ENCODE measurements around the gene NLRX1. TPM values are rescaled to one million over a fixed set of nuclear protein-coding genes. Genes with fewer than 3 reads are reported as not detected.
A peak's percentile ranks its signal among the peaks of the same experiment; 100 is the strongest.
"Not testable (repeated sequence)": the region's sequence is repeated elsewhere in the genome, so short reads cannot be mapped to it uniquely, and the experiment has no call there.

NLRX1 gene
- total RNA-seq, 4 donors from 2014 or later, result 16.0 to 27.7 (median 20.5) TPM

DNA sequence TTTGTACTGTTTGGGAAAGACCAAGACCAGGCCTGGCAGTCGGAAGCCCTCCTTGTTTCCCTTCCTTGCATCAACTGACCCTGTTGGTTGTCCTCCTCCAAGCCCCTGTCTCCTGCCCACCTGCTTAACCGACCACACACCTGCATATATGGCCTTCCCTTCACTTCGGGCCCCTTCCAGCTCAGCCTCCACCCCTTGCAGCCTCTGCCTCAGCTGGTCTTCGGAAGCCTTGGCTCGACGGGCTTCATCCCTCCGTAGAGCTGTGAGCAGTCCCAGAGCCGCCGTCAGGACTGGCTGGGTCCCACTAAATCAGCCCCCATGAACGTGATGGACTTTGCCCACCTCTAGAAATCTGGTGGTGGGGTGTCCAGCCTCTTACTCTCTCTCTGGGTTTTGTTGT, 25.1 kb downstream of the NLRX1 start:
- H3K36me3 ChIP-seq, result no peaks in the 10 kb centered on the region
- no peaks in the 10 kb centered on the region for H3K9me3 ChIP-seq
- H3K27me3 ChIP-seq, result no peaks in the 10 kb centered on the region
- H3K27ac ChIP-seq, result no peak overlapping the region
- H3K4me1 ChIP-seq, result peaks cover 0 to 4% (median 0%) of the 10 kb centered on the region in 4 donors
- no peak for DNase-seq (ENCODE audit: low spot score in 2 of 2)
- no peak overlapping the region for H3K4me3 ChIP-seq
- 86 to 89% methylated on average over 10 of the region's 10 CpGs for WGBS, 2 donors
- TF ChIP-seq, protein P1, sequence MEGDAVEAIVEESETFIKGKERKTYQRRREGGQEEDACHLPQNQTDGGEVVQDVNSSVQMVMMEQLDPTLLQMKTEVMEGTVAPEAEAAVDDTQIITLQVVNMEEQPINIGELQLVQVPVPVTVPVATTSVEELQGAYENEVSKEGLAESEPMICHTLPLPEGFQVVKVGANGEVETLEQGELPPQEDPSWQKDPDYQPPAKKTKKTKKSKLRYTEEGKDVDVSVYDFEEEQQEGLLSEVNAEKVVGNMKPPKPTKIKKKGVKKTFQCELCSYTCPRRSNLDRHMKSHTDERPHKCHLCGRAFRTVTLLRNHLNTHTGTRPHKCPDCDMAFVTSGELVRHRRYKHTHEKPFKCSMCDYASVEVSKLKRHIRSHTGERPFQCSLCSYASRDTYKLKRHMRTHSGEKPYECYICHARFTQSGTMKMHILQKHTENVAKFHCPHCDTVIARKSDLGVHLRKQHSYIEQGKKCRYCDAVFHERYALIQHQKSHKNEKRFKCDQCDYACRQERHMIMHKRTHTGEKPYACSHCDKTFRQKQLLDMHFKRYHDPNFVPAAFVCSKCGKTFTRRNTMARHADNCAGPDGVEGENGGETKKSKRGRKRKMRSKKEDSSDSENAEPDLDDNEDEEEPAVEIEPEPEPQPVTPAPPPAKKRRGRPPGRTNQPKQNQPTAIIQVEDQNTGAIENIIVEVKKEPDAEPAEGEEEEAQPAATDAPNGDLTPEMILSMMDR (IDR thresholded peaks at IDR 0.05), result no peak
- TF ChIP-seq EP300 (IDR thresholded peaks at IDR 0.05), result no peak
- no peak for TF ChIP-seq POLR2A (IDR thresholded peaks at IDR 0.05)

GRCh38 chr11:119194811-119195440, 26.4 kb downstream of the NLRX1 start:
- Histone ChIP-seq H3K4me3 (no peak overlapping the region), H3K36me3 (no peaks in the 10 kb centered on the region), H3K27me3 (no peaks in the 10 kb centered on the region), H3K9me3 (no peaks in the 10 kb centered on the region), H3K4me1 (peaks cover 0 to 4% (median 0%) of the 10 kb centered on the region in 4 donors), H3K27ac (no peak overlapping the region)
- TF ChIP-seq POLR2A (IDR thresholded peaks at IDR 0.05), result no peak
- TF ChIP-seq, protein P1 (IDR thresholded peaks at IDR 0.05), result no peak
- TF ChIP-seq EP300 (IDR thresholded peaks at IDR 0.05), result no peak
- DNase-seq (ENCODE audit: low spot score in 2 of 2), result no peak
- WGBS, 2 donors, result 84 to 88% methylated on average over 7 of the region's 7 CpGs

- no peaks in the 10 kb centered on the region for H3K27me3 ChIP-seq
- H3K36me3 ChIP-seq, result no peaks in the 10 kb centered on the region
- no peaks in the 10 kb centered on the region for H3K9me3 ChIP-seq
- TF ChIP-seq EP300 (IDR thresholded peaks at IDR 0.05) (no peak), POLR2A (IDR thresholded peaks at IDR 0.05) (no peak)
- TF ChIP-seq, protein P1 (IDR thresholded peaks at IDR 0.05), result no peak
- peaks cover 0 to 4% (median 0%) of the 10 kb centered on the region in 4 donors for H3K4me1 ChIP-seq
- WGBS, 2 donors, result 24 to 31% methylated on average over 6 of the region's 6 CpGs
- H3K27ac ChIP-seq, result no peak overlapping the region
- H3K4me3 ChIP-seq, result no peak overlapping the region
- DNase-seq (ENCODE audit: low spot score in 2 of 2), result no peak
Observed at GRCh38 chr11:119195680-119196079, 27.2 kb downstream of the NLRX1 start.

DNA sequence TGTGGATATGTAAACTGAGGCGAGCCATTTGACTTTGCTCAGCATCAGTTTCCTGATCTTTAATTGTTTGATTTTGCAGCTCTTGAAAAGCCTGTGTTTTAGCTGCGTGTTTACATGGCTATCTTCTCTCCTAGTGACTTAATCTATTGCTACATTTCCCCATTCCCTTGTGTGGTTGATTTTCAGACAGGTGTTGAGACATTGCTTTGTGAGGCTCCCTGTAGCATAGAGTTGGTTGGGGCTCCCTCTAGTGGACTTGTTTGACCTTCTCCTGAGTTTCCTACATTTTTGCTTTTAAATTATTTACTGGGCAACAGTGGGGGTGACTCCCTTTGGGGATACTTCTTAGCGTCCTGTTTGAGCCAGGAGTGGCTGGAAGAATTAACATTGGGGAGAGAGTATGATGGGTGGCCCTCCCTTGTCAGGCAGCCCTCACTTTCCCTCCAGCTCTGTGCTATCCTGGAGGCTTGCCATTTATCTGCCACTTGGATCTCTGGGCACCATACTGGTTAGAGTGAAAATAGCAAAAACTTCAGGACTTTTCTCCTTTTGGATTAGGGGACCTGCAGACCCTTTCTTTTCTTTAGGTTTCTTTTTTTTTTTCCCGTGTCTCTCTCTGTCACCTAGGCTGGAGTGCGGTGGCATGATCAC, 28.4 kb downstream of the NLRX1 start:
- peak in 1 of 2 donors; percentile 87 for DNase-seq (ENCODE audit: low spot score in 2 of 2)
- WGBS, 2 donors, result 45 to 47% methylated on average over 5 of the region's 5 CpGs
- Histone ChIP-seq H3K4me3 (no peak overlapping the region), H3K36me3 (no peaks in the 10 kb centered on the region), H3K9me3 (no peaks in the 10 kb centered on the region), H3K27me3 (no peaks in the 10 kb centered on the region), H3K27ac (no peak overlapping the region), H3K4me1 (peaks cover 0 to 4% (median 0%) of the 10 kb centered on the region in 4 donors)
- TF ChIP-seq EP300 (IDR thresholded peaks at IDR 0.05), result peak in 1 of 2 donors; percentile 42
- TF ChIP-seq, protein P1 (IDR thresholded peaks at IDR 0.05), result peak; percentile 70 to 81 (median 75)
- no peak for TF ChIP-seq POLR2A (IDR thresholded peaks at IDR 0.05)

GRCh38 chr11:119198925-119199324, 30.4 kb downstream of the NLRX1 start:
- DNase-seq (ENCODE audit: low spot score in 2 of 2), result no peak
- TF ChIP-seq EP300 (IDR thresholded peaks at IDR 0.05), result no peak
- TF ChIP-seq POLR2A (IDR thresholded peaks at IDR 0.05), result no peak
- TF ChIP-seq, protein P1 (IDR thresholded peaks at IDR 0.05), result no peak
- no peaks in the 10 kb centered on the region for H3K27me3 ChIP-seq
- no peak overlapping the region for H3K4me3 ChIP-seq
- no peak overlapping the region for H3K27ac ChIP-seq
- H3K36me3 ChIP-seq, result no peaks in the 10 kb centered on the region
- peaks cover 0 to 4% (median 0%) of the 10 kb centered on the region in 4 donors for H3K4me1 ChIP-seq
- H3K9me3 ChIP-seq, result no peaks in the 10 kb centered on the region
- WGBS, 2 donors, result 81 to 87% methylated on average over 6 of the region's 6 CpGs

DNA sequence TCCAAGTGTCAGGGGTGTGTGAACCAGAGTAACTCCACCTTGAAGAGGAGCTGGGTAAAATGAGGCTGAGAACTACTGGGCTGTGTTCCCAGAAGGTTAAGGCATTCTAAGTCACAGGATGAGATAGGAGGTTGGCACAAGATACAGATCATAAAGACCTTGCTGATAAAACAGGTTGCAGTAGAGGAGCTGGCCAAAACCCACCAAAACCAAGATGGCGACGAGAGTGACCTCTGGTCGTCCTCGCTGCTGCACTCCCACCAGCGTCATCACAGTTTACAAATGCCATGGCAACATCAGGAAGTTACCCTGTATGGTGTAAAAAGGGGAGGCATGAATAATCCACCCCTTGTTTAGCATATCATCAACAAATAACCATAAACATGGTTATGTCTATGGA, 32.7 kb downstream of the NLRX1 start:
- H3K27ac ChIP-seq; DNase-seq (ENCODE audit: low spot score in 2 of 2); H3K9me3 ChIP-seq; H3K36me3 ChIP-seq; H3K4me3 ChIP-seq; H3K27me3 ChIP-seq: not testable (repeated sequence)
- H3K4me1 ChIP-seq, result peaks cover 0 to 12% (median 4%) of the 10 kb centered on the region in 4 donors
- 75 to 80% methylated on average over 5 of the region's 5 CpGs for WGBS, 2 donors
